ENCODE measurements around the gene LRRC74B.
A peak's percentile ranks its signal among the peaks of the same experiment; 100 is the strongest.

LRRC74B gene

DNA sequence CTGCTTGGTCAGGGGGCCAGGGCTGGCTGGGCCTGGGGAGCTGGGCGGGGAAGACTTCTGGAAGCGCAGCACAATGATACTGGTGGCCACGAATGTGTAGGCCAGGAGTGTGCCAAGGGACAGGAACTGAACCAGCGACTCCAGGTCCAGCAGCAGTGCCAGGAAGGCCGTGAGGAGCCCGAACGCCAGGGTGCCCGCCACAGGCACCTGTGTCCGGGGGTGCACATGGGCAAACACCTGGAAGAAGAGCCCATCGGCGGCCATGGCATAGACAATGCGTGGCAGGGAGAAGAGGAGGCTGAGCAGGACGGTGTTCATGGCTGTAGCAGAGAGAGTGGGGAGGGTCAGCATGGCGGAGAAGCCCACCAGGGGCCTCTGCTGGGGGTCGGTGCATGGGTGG lies 15.7 kb upstream of the LRRC74B start:
- no peak overlapping the region for H3K4me3 ChIP-seq (ENCODE audit: low read depth, low read length)
- no peaks in the 10 kb centered on the region for H3K27me3 ChIP-seq (ENCODE audit: insufficient read depth, low read depth, severe bottlenecking)
- peak overlapping the region; percentile 82; the same call in 1 of the 2 replicates for H3K27ac ChIP-seq
- DNase-seq = no peak
- H3K9me3 ChIP-seq (ENCODE audit: severe bottlenecking) = no peaks in the 10 kb centered on the region
- TF ChIP-seq, protein P1, sequence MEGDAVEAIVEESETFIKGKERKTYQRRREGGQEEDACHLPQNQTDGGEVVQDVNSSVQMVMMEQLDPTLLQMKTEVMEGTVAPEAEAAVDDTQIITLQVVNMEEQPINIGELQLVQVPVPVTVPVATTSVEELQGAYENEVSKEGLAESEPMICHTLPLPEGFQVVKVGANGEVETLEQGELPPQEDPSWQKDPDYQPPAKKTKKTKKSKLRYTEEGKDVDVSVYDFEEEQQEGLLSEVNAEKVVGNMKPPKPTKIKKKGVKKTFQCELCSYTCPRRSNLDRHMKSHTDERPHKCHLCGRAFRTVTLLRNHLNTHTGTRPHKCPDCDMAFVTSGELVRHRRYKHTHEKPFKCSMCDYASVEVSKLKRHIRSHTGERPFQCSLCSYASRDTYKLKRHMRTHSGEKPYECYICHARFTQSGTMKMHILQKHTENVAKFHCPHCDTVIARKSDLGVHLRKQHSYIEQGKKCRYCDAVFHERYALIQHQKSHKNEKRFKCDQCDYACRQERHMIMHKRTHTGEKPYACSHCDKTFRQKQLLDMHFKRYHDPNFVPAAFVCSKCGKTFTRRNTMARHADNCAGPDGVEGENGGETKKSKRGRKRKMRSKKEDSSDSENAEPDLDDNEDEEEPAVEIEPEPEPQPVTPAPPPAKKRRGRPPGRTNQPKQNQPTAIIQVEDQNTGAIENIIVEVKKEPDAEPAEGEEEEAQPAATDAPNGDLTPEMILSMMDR (IDR thresholded peaks at IDR 0.05; ENCODE audit: low read depth, low read length) = no peak
- H3K36me3 ChIP-seq = no peaks in the 10 kb centered on the region

DNA sequence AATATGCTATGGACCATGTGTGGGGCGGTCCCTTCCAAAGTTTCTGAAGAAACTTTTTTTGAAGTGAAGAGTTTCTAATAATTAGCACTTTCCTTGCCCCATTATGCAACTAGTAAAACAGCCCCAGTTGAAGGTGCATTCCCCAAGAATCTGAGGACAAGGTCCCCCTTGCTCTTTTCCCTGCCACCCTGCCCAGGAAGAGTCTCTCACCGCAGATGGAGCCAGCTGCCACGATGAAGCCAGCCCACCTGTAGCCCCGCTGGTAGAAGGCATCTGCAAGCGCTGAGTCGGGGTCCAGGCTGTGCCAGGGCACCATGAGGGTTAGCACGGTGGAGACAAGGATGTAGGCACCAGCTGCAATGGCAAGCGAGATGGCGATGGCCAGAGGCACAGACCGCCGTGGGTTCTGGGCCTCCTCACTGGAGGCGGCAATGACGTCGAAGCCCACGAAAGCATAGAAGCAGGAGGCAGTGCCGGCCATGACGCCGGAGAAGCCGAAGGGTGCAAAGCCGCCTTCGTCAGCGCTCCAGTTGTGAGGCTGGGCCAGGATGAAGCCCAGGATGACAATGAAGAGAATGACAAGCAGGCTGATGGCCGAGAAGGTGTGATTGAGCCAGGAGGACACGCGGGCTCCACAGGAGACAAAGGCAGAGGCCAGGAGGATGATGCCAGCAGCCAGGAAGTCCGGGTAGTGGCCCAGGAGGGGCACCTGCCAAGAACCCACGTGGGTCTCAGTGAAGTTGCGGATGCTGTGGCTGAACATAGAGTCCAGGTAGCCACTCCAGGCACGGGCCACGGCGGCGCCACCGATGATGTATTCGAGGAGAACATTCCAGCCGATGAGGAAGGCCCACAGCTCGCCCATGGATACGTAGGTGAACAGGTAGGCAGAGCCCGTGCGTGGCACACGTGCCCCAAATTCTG lies 14.9 kb upstream of the LRRC74B start:
- no peak overlapping the region for H3K4me3 ChIP-seq (ENCODE audit: low read depth, low read length)
- TF ChIP-seq, protein P1 (IDR thresholded peaks at IDR 0.05; ENCODE audit: low read depth, low read length) = no peak
- DNase-seq = no peak
- H3K27ac ChIP-seq = no peak overlapping the region
- no peaks in the 10 kb centered on the region for H3K36me3 ChIP-seq
- no peaks in the 10 kb centered on the region for H3K27me3 ChIP-seq (ENCODE audit: insufficient read depth, low read depth, severe bottlenecking)
- H3K9me3 ChIP-seq (ENCODE audit: severe bottlenecking) = no peaks in the 10 kb centered on the region

DNA sequence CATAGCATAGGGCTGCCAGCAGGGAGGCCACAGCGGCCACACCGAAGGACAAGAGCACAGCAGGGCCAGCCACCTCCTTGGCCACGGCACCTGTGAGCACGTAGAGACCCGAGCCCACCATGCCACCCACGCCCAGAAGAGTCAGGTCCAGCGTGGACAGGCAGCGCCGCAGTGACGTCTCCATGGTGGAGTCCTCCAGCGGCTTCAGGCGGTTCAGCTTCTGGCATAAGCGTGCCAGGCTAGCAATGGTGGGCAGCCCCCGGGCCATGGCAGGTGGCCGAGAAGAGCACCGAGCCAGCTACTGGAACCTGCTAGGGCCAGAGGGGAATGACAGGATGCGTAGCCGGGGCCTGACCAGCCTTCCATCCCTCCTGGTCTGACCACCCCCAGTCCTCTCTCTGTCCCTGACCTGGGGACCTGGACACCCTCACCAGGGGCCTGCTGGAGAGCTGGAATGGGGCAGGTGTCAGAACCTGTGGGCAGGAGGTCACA lies 14.2 kb upstream of the LRRC74B start:
- no peaks in the 10 kb centered on the region for H3K36me3 ChIP-seq
- no peak for DNase-seq
- no peak overlapping the region for H3K27ac ChIP-seq
- H3K27me3 ChIP-seq (ENCODE audit: insufficient read depth, low read depth, severe bottlenecking) = no peaks in the 10 kb centered on the region
- no peak overlapping the region for H3K4me3 ChIP-seq (ENCODE audit: low read depth, low read length)
- TF ChIP-seq, protein P1 (IDR thresholded peaks at IDR 0.05; ENCODE audit: low read depth, low read length) = no peak
- H3K9me3 ChIP-seq (ENCODE audit: severe bottlenecking) = no peaks in the 10 kb centered on the region

DNA sequence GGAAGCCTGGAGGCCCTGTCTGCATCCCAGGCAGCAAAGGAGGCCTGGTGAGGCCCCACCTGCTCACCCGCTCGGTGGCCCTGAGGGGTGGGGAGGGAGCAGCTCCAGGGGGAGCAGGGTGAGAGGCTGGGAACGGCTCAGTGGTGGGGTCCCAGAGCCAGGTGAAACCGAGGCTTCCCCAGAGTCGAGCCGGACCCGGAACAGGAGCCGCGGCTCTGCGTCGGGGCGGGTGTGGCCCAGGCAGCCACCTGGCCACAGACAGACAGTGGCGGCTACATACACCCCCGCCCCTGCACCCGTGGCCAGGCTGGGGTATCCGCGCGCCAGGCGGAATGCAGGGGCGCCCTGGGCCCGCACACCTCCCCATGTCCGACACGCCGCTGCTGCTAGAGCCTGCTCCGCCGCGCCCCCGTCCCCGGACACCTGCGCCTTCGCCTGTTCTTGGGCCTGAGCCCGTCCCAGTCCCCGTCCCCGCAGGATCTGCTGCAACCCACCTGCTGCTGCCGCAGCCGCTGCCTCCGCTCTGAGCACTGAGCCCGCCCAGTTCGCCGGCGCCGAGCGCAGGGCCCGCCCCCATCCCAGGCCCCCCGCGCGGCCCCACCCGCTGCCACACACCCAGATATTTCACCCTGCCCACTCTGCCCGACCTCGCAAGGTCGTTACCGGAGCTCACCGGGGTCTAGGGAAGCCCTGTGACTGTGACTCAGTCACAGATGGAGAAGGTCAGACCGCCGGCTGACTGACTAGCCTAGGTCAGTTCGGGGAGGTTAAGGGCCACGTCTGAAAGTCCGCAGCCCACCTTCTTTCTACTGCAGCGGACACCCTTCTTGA lies 13.5 kb upstream of the LRRC74B start, which contains the start of gene SLC7A4:
Gene SLC7A4, minus strand, starts transcription at position 525 of the 831 bp plus-strand sequence. CDS start 749 bp downstream, outside the sequence.
- Histone ChIP-seq H3K27ac (no peak within 1 kb of the TSS), H3K9me3 (ENCODE audit: severe bottlenecking) (no peaks in the 10 kb centered on the region), H3K4me3 (ENCODE audit: low read depth, low read length) (no peak within 1 kb of the TSS), H3K36me3 (no peaks in the 10 kb centered on the region), H3K27me3 (ENCODE audit: insufficient read depth, low read depth, severe bottlenecking) (no peaks in the 10 kb centered on the region)
- no peak for DNase-seq
- TF ChIP-seq, protein P1 (IDR thresholded peaks at IDR 0.05; ENCODE audit: low read depth, low read length) = no peak

DNA sequence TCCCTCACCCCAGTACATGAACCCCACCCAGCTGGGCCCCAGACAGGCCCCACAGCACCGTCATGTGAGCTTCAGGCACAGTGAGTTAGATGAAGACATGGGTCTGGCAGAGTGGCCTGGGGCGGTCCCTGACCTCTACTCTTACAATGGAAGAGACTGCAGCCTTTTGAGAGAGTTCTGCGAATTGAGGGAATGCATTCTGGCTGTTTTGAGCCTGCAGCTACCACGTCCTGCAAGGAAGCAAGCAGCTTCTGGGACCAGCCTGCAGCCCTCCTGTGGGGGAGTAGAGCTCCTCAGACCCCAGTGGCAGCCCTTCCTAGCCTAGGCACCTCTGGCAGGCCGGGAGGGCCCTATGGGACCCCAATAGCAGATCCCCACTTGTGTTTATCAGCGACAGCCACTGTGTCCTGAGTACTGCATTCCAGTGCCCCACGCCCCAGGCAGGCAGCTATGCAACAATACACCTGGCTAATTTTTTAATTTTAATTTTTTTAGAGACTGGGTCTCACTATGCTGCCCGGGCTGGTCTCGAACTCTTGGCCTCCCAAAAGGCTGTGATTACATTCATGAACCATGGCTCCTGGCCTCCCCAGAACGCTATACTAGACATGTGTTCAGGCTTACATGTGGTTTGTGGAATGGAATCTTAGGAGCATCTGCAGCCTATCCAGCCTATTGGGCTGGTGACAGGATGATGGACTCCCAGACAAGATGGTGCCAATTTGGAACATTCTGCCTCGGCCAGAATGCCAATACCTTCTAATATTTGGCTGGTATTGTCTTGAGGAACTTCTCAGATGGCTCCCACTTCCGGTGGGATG lies 12.7 kb upstream of the LRRC74B start:
- Histone ChIP-seq H3K27me3 (ENCODE audit: insufficient read depth, low read depth, severe bottlenecking) (no peaks in the 10 kb centered on the region), H3K27ac (no peak overlapping the region), H3K36me3 (no peaks in the 10 kb centered on the region), H3K9me3 (ENCODE audit: severe bottlenecking) (no peaks in the 10 kb centered on the region), H3K4me3 (ENCODE audit: low read depth, low read length) (no peak overlapping the region)
- DNase-seq = no peak
- TF ChIP-seq, protein P1 (IDR thresholded peaks at IDR 0.05; ENCODE audit: low read depth, low read length) = no peak
